CD4-positive, alpha-beta T cell treated with Interleukin-1 beta for 1 hour (primary cell): Measurements from ENCODE around the gene G6PC1.
"Not testable (repeated sequence)": the region's sequence is repeated elsewhere in the genome, so short reads cannot be mapped to it uniquely, and the experiment has no call there.

Source experiments
- DNase-seq, 2 donors: peaks; one replicate each; pipeline ENCODE4 v3.0.0-alpha.2; 2020 to 2022

Gene G6PC1

GRCh38 chr17:42873932-42874695 is 26.5 kb upstream of the G6PC1 start:
- not testable (repeated sequence) for DNase-seq

- DNase-seq: no peak
Measured at GRCh38 chr17:42877037-42877436, 23.6 kb upstream of the G6PC1 start.

GRCh38 chr17:42878123-42878880 is 22.3 kb upstream of the G6PC1 start:
- no peak for DNase-seq

- DNase-seq: no peak
Measured at GRCh38 chr17:42878924-42879595, 21.5 kb upstream of the G6PC1 start.

GRCh38 chr17:42879596-42879985 is 21.0 kb upstream of the G6PC1 start:
- DNase-seq: no peak

GRCh38 chr17:42880776-42881310 is 19.8 kb upstream of the G6PC1 start:
- DNase-seq: no peak

GRCh38 chr17:42881706-42882105 is 18.9 kb upstream of the G6PC1 start:
- not testable (repeated sequence) for DNase-seq

GRCh38 chr17:42882166-42882565 is 18.4 kb upstream of the G6PC1 start:
- DNase-seq: no peak

GRCh38 chr17:42883802-42884558 is 16.6 kb upstream of the G6PC1 start:
- no peak for DNase-seq

- DNase-seq: not testable (repeated sequence)
Measured at GRCh38 chr17:42885806-42886205, 14.8 kb upstream of the G6PC1 start.

- DNase-seq: no peak
Measured at GRCh38 chr17:42886283-42887176, 14.1 kb upstream of the G6PC1 start.

GRCh38 chr17:42889809-42890208 is 10.8 kb upstream of the G6PC1 start:
- no peak for DNase-seq

GRCh38 chr17:42891539-42892152 is 9.0 kb upstream of the G6PC1 start:
- no peak for DNase-seq

- DNase-seq: no peak
Measured at GRCh38 chr17:42893359-42893758, 7.2 kb upstream of the G6PC1 start.

- DNase-seq: no peak
Measured at GRCh38 chr17:42894283-42895184, 6.1 kb upstream of the G6PC1 start.

GRCh38 chr17:42895185-42895555 is 5.4 kb upstream of the G6PC1 start:
- no peak for DNase-seq

- no peak for DNase-seq
Measured at GRCh38 chr17:42898147-42898811, 2.3 kb upstream of the G6PC1 start.

GRCh38 chr17:42899981-42900380 is 618 bp upstream of the G6PC1 start:
- DNase-seq: not testable (repeated sequence)

GRCh38 chr17:42901535-42902229 is 1.1 kb downstream of the G6PC1 start:
- no peak for DNase-seq
